GM18517 (cell line): ENCODE results near the gene PYHIN1.

Source experiments
- ATAC-seq: cut with Tn5 transposase; IDR thresholded peaks from one replicate; pipeline ENCODE4 v1.9.1; 2021; ENCODE audit warnings: mild to moderate bottlenecking, moderate library complexity; ENCODE audit not compliant: unreplicated experiment

The PYHIN1 gene

GRCh38 chr1:159011751-159012150, 80.4 kb downstream of the PYHIN1 start:
- ATAC-seq, result no peak

- ATAC-seq, result peak; percentile 40
Measured at GRCh38 chr1:159012495-159012894, 81.1 kb downstream of the PYHIN1 start.

- no peak for ATAC-seq
Measured at GRCh38 chr1:159014003-159014571, 82.7 kb downstream of the PYHIN1 start.

DNA sequence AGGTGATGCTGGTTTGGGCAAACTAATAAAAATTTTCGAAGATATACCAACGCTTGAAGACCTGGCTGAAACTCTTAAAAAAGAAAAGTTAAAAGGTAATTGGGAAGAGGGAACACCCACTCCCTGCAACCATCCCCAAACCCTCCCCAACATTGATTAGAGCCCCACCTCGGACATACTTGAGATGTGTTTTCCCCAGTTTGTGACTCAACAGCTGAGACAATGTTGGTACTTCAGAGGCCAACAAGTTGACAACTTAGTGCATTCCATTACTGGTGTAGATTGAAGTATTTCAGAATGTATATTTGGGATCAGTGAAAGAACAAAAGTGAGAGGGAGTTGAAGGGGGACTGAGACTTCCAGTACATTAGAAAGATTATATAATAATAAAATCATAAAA, 83.5 kb downstream of the PYHIN1 start:
- ATAC-seq, result no peak

DNA sequence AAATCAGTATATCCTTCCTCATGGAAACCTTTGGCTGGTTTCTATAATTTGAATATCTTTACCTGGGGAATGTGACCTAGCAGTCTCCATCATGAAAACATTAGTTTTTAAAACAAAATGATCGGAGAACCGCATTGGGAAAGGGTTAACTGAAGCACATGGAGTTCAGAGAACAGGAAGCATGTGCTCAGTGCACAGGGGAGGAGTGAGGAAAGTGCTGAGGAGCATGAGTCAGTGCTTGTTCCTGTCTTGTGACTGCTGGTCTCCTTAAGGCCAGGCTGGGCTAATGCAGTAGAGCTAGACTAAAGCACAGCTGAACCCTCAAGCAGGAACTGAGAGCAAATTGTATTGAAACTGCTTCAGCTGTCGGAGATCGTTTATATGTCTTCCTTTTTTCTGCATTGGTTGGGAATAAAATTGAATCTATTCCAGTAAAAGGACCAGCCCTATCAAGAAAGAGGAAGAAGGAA, 84.1 kb downstream of the PYHIN1 start:
- ATAC-seq, result peak; percentile 94

- no peak for ATAC-seq
Measured at GRCh38 chr1:159023723-159024122, 92.4 kb downstream of the PYHIN1 start.

GRCh38 chr1:159025043-159025442, 93.7 kb downstream of the PYHIN1 start:
- no peak for ATAC-seq
